Neural progenitor cell (in vitro differentiated cells): ENCODE results near the gene WDR75. TPM values are rescaled to one million over a fixed set of nuclear protein-coding genes. Genes with fewer than 3 reads are reported as not detected.

Source experiments
- DNase-seq: peaks from one replicate; pipeline ENCODE4 v3.0.0-alpha.2; 2016; ENCODE audit warnings: low spot score
- H2AFZ ChIP-seq: fragments of 200-600 bp; sonication (generic); replicated peaks from 2 replicates; pipeline ENCODE4 v1.6.1; 2016; ENCODE audit warnings: antibody characterized with exemption
- H3F3A ChIP-seq: fragments of 200-600 bp; sonication (generic); 2 replicates; pipeline ENCODE4 v1.6.1; 2016; ENCODE audit warnings: antibody characterized with exemption, low read depth
- H3K27ac ChIP-seq: fragments of 200-600 bp; sonication (generic); 2 replicates; pipeline ENCODE4 v1.5.1; 2016; ENCODE audit warnings: mild to moderate bottlenecking
- H3K27me3 ChIP-seq: fragments of 200-600 bp; sonication (generic); 2 replicates; pipeline ENCODE4 v1.6.1; 2016; ENCODE audit warnings: mild to moderate bottlenecking, moderate library complexity
- H3K36me3 ChIP-seq: fragments of 200-600 bp; sonication (generic); 2 replicates; pipeline ENCODE4 v1.5.1; 2016
- H3K4me1 ChIP-seq: fragments of 200-600 bp; sonication (generic); 2 replicates; pipeline ENCODE4 v1.6.1; 2016; ENCODE audit warnings: mixed run types
- H3K4me2 ChIP-seq: fragments of 200-600 bp; sonication (generic); 2 replicates; pipeline ENCODE4 v1.6.1; 2016
- H3K4me3 ChIP-seq: fragments of 200-600 bp; sonication (generic); 2 replicates; pipeline ENCODE4 v1.5.1; 2016
- H3K79me2 ChIP-seq: fragments of 200-600 bp; sonication (generic); 2 replicates; pipeline ENCODE4 v1.6.1; 2016; ENCODE audit warnings: low read depth
- H3K9ac ChIP-seq: fragments of 200-600 bp; sonication (generic); 2 replicates; pipeline ENCODE4 v1.6.1; 2016
- H3K9me3 ChIP-seq: fragments of 200-600 bp; sonication (generic); 2 replicates; pipeline ENCODE4 v1.5.1; 2016; ENCODE audit warnings: low read depth
- H4K20me1 ChIP-seq: fragments of 200-600 bp; sonication (generic); 2 replicates; pipeline ENCODE4 v1.6.1; 2016; ENCODE audit warnings: low read depth
- H3K27ac Mint-ChIP-seq: 3 replicates; pipeline ENCODE4 v1.8.0; 2021; ENCODE audit warnings: mixed read lengths
- H3K27me3 Mint-ChIP-seq: 2 replicates; pipeline ENCODE4 v1.8.0; 2022; ENCODE audit warnings: low read depth, mild to moderate bottlenecking, inconsistent platforms, moderate library complexity, mixed read lengths; ENCODE audit not compliant: insufficient read depth
- H3K36me3 Mint-ChIP-seq: 3 replicates; pipeline ENCODE4 v1.8.0; 2021; ENCODE audit warnings: mixed read lengths
- H3K4me1 Mint-ChIP-seq: 3 replicates; pipeline ENCODE4 v1.8.0; 2021; ENCODE audit warnings: mixed read lengths
- H3K4me3 Mint-ChIP-seq: 3 replicates; pipeline ENCODE4 v1.8.0; 2021; ENCODE audit warnings: mild to moderate bottlenecking, moderate library complexity, mixed read lengths
- H3K9me3 Mint-ChIP-seq: 3 replicates; pipeline ENCODE4 v1.8.0; 2020; ENCODE audit warnings: mixed read lengths
- CTCF ChIP-seq: fragments of 200-600 bp; sonication (generic); IDR thresholded peaks from 2 replicates; pipeline ENCODE4 v1.5.1; 2017; ENCODE audit warnings: antibody characterized with exemption, mild to moderate bottlenecking
- EZH2 ChIP-seq: fragments of 200-600 bp; sonication (generic); IDR thresholded peaks from 2 replicates; pipeline ENCODE4 v1.6.1; 2017; ENCODE audit warnings: antibody characterized with exemption, mild to moderate bottlenecking, moderate library complexity
- EZH2phosphoT487 ChIP-seq: fragments of 200-600 bp; sonication (generic); IDR thresholded peaks from 2 replicates; pipeline ENCODE4 v1.6.1; 2017; ENCODE audit warnings: antibody characterized with exemption
- total RNA-seq: library from RNA; depleted of rRNA; stranded (reverse); fragments of >200 nt; gene quantifications from 2 replicates; pipeline ENCODE4 v1.2.3, GENCODE V29; 2015; ENCODE audit warnings: low replicate concordance

The WDR75 gene
- 85.3 and 121 TPM in 2 replicates for total RNA-seq

GRCh38 chr2:189440947-189441708 is at the start of gene WDR75:
WDR75 (plus strand) TSS chr2:189441474; CDS start chr2:189441493, 19 bp downstream.
- Histone ChIP-seq H4K20me1 (peaks cover 12% of the 10 kb centered on the region), H3F3A (peaks cover 5% of the 10 kb centered on the region), H3K27ac (peak within 1 kb of the TSS; percentile 83), H3K79me2 (peaks cover 48% of the 10 kb centered on the region), H3K4me1 (peaks cover 9% of the 10 kb centered on the region), H3K4me3 (peak within 1 kb of the TSS; percentile 84), H2AFZ (peak within 1 kb of the TSS; percentile 95), H3K9me3 (no peaks in the 10 kb centered on the region), H3K36me3 (no peaks in the 10 kb centered on the region), H3K27me3 (no peaks in the 10 kb centered on the region), H3K9ac (peak within 1 kb of the TSS; percentile 91), H3K4me2 (peak within 1 kb of the TSS; percentile 92)
- Mint-ChIP-seq H3K4me1 (peaks cover 7% of the 10 kb centered on the region), H3K27ac (peak within 1 kb of the TSS; percentile 99), H3K27me3 (no peaks in the 10 kb centered on the region), H3K4me3 (peak within 1 kb of the TSS; percentile 99), H3K36me3 (no peaks in the 10 kb centered on the region), H3K9me3 (peaks cover 2% of the 10 kb centered on the region)
- TF ChIP-seq CTCF (no peak), EZH2 (no peak), EZH2phosphoT487 (no peak)
- peak; percentile 96 for DNase-seq

GRCh38 chr2:189393440-189394111 is 47.7 kb upstream of the WDR75 start:
- Histone ChIP-seq H3K27ac (no peak overlapping the region), H3K36me3 (no peaks in the 10 kb centered on the region), H4K20me1 (no peaks in the 10 kb centered on the region), H3K79me2 (no peaks in the 10 kb centered on the region), H3F3A (no peaks in the 10 kb centered on the region), H3K27me3 (no peaks in the 10 kb centered on the region), H2AFZ (no peak overlapping the region), H3K4me2 (no peak overlapping the region), H3K4me3 (no peak overlapping the region), H3K9me3 (no peaks in the 10 kb centered on the region), H3K9ac (no peak overlapping the region), H3K4me1 (no peaks in the 10 kb centered on the region)
- Mint-ChIP-seq H3K4me1 (peaks cover 9% of the 10 kb centered on the region), H3K4me3 (no peak overlapping the region), H3K27me3 (no peaks in the 10 kb centered on the region), H3K9me3 (no peaks in the 10 kb centered on the region), H3K36me3 (no peaks in the 10 kb centered on the region), H3K27ac (no peak overlapping the region)
- no peak for TF ChIP-seq EZH2phosphoT487
- no peak for TF ChIP-seq CTCF
- no peak for TF ChIP-seq EZH2
- DNase-seq = no peak

GRCh38 chr2:189394525-189394924 is 46.7 kb upstream of the WDR75 start:
- Histone ChIP-seq H4K20me1 (no peaks in the 10 kb centered on the region), H3K27ac (no peak overlapping the region), H3K79me2 (no peaks in the 10 kb centered on the region), H3F3A (no peaks in the 10 kb centered on the region), H3K9me3 (no peaks in the 10 kb centered on the region), H3K4me3 (no peak overlapping the region), H3K4me1 (no peaks in the 10 kb centered on the region), H3K9ac (no peak overlapping the region), H3K4me2 (no peak overlapping the region), H3K27me3 (no peaks in the 10 kb centered on the region), H3K36me3 (no peaks in the 10 kb centered on the region), H2AFZ (no peak overlapping the region)
- no peak overlapping the region for H3K4me3 Mint-ChIP-seq
- peaks cover 9% of the 10 kb centered on the region for H3K4me1 Mint-ChIP-seq
- H3K27me3 Mint-ChIP-seq = no peaks in the 10 kb centered on the region
- no peak for TF ChIP-seq EZH2
- TF ChIP-seq EZH2phosphoT487 = no peak
- no peak for TF ChIP-seq CTCF
- H3K36me3 Mint-ChIP-seq = no peaks in the 10 kb centered on the region
- DNase-seq = no peak
- H3K27ac Mint-ChIP-seq = no peak overlapping the region
- no peaks in the 10 kb centered on the region for H3K9me3 Mint-ChIP-seq
